Effector CD4-positive, alpha-beta T cell (primary cell): ENCODE results near the gene MORC2.

Source experiments
- DNase-seq: peaks from one replicate; pipeline ENCODE4 v3.0.0-alpha.2; 2020

MORC2 gene

GRCh38 chr22:30918761-30919160 is 49.8 kb downstream of the MORC2 start:
- no peak for DNase-seq

- DNase-seq: no peak
Measured at GRCh38 chr22:30910358-30910757, 58.2 kb downstream of the MORC2 start.

DNA sequence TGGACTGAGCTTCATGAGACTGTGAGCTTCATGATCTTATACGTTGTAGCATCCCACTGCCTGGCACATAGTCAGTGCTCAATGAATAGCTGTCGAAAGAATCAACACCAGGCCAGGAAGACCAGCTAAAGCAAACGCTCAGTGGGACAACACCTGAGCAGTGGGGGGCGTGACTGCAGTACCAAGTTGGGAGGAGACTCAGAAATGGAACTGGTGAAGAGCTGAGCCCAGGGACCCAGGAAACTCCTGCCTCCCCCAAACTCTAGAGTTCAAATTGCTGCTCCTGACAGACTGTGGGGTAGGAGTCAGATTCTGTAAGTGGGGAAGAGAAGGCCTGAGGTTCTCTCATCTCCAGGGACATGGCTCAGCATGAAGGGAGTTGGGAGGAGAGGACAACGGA is 59.3 kb downstream of the MORC2 start:
- DNase-seq: no peak

DNA sequence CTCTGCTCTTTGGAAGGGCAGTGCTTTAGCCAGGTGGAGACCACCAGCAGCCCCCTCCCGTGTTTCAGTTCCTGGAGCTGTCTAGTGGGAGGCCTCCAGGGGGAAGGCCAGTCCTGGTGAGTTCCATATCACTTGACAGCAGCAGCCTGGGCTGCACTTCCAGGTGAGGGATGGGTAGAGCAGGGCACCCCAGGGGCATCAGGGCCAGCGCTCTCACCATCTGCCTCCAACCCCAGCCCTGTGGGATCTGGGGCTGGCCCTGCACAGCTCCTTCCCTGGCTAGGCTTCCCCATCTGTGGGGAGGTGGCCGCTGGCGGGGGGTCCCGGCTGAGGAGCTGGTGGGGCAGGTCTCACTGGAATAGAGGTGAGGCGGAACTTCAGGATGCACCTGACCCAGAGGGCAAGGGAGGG is 60.5 kb downstream of the MORC2 start:
- DNase-seq: no peak

DNA sequence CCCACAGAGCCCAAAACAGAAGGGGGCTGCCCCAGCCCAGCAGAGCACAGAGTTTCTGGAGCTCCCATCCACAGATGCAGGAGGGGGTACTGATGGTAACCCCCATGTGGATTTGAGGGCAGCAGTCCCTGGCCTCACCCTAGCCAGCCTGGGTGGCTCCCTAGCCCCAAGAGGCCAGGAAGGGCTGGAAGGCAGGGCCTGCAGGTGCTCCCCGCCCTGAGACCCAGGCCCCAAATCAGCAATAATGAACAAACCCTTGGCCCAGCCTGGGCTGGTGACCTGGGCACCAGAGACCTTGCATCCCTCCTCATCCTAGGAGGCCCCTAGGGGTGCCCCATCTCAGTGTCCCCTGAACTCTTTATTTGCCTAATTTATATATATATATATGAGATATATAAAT is 61.6 kb downstream of the MORC2 start:
- no peak for DNase-seq

- DNase-seq: no peak
Measured at GRCh38 chr22:30906411-30906810, 62.2 kb downstream of the MORC2 start.

GRCh38 chr22:30905696-30906341 is 62.8 kb downstream of the MORC2 start:
- DNase-seq: no peak

- no peak for DNase-seq
Measured at GRCh38 chr22:30903876-30904460, 64.6 kb downstream of the MORC2 start.

DNA sequence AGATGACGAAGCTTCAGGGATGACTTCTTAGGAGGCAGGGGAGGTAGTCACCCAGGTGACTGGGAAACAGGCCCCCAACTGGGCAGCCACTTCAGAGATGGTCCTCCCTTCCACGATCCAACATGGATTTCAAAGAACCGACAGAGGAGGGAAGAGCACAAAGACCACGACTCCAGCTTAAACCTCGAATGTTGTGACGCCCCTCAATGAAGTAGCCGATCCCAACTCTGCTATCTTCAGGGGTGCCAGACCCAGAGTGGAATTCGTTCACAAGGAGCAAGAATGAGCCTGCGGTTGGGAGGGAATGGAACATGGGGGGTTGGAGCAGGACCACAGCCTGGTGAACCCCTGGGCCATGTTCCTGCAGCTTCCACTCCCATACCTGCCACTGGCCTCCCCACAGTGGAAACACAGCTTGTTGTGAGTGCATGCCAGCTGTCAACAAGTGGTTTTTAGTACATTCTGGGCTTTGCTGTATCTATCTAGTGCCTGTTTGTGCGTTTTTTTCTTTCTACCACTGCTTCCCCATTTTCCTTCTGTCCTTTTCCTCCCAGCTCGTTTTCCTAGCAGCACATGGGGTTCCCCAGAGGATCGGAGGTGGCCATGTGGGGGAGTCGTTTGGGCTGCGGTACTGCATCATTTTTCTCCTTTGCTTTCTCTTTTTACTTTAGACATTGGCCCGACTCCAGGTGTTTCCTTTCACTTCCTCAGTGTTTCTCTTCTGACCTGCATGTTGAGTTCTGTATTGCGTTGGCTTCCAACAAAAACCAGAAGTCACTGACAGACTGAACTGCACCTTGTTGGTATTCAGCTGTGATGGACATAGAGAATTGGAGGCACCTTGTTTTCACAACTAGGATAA is 65.8 kb downstream of the MORC2 start:
- DNase-seq: no peak

- no peak for DNase-seq
Measured at GRCh38 chr22:30894371-30894740, 74.2 kb downstream of the MORC2 start.

- DNase-seq: no peak
Measured at GRCh38 chr22:30893434-30894370, 74.9 kb downstream of the MORC2 start.

DNA sequence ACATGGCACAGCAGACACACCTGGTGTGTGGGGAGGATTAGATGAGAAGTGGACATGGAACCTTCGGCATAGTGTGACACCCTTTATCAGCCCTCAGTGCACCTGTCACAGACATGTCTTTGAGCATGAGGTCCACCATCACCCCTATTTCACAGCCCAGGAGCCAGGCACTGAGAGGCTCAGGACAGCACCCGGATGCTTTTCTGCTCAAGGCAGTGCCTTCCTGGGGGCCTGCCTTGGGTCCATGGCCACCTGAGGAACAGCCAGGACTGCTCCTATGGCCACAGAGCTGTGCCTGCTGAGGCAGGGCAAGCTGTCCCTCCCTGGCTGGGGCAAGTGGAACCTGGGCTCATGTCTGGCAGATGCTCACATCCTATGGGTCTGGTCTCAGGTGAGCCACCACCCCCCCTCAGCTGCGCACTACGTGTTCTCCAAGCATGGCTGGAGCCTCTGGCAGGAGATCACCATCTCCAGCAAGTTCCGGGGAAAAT is 75.8 kb downstream of the MORC2 start:
- DNase-seq: no peak

DNA sequence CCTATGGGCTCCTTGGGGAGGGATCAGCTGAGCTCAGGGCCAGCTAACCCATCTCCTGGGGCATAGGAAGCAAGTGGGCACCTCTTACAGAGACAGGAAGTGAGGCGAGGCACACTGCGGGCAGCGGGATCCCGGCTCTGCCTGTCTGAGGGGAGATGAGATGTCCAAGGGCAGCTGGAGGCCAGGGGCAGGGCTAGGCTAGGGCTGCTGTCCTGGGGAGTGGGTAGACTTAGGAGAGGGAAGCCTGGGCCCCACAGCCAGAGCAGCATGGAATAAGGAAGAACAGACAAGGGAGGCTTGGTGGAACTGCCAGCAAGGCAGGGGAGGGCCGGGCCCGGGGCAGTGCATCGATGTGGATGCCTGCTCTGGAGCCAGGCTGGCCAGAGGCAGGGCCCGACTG is 76.3 kb downstream of the MORC2 start:
- DNase-seq: no peak

DNA sequence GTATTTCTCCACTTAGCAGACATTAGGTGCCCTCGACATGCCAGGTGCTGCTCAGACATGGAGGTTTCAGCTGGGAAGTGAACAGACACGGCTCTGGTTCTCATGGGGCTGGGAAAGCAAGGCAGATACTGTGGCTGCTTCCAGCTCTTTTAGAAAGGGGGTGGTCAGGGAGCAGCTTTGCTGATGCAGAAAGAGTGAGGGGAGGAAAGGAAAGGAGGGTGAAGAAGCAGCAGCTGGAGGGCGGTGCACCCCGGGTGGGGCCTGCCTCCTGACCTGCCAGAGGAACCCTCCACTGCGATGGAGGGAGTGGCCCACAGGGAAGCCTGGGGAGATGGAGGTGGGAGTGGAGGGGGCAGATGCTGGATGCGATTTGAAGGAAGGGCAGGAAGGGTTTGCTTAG is 76.8 kb downstream of the MORC2 start:
- no peak for DNase-seq

DNA sequence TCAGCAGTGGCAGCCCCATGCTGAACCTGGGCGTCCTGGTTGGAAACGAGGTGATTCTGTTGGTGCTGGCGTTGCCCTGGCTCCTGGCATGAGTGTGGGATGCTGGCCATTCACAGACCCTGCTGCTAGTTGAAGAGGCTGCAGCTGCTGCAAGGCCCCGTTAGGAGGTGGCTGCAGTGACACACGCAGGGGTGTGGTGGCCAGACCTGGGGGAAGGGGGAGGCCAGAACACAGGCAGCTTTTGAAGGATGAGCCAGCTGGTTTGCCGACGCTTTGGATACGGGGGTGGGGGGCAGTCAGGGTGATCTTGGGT is 77.2 kb downstream of the MORC2 start:
- DNase-seq: no peak

GRCh38 chr22:30890686-30891442 is 77.7 kb downstream of the MORC2 start:
- DNase-seq: no peak

DNA sequence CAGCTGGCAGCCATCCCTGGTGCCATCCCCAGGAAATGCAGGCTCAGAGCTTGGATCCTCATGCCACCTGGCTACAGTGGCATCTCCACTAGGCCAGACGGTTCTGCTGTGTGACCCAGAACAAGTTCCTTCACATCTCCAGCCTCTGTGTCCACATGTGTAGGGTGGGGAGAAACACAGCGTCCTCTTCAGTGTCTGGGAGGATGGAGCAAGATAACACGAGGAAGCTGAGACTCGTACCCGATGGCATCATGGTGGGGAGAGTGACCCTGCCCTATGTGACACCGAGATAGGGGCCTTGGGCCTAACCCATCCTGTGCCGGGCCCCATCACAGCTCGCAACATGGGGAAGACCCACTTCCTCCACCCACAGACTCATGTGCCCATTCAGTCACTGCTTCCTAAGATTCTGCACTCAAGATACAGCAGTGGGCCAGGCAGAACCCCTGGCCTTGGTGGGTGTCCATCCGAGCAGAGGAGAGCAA is 78.5 kb downstream of the MORC2 start:
- no peak for DNase-seq

GRCh38 chr22:30889268-30889995 is 79.1 kb downstream of the MORC2 start:
- DNase-seq: no peak

DNA sequence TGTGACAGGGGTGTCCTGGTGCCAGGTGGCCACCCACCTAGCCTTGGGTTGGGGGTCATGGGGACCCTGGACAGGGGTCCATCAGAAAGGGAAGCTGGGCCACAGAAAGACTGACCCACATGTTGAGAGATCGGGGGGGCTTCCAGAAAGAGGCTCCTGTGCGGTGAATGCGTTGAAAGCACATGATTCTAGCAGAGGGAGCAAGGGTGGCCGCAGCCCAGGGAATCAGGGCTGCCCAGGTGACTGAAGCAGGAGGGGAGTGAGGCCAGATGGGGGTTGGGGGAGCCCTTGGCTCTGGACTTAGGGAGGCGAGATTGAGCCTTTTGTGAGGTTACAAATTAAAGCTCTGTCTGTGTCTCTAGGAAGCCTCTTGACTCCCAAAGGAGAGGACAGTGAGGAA is 80.7 kb downstream of the MORC2 start:
- DNase-seq: no peak

GRCh38 chr22:30887453-30887852 is 81.1 kb downstream of the MORC2 start:
- DNase-seq: no peak

GRCh38 chr22:30885591-30885990 is 83.0 kb downstream of the MORC2 start:
- no peak for DNase-seq
